HEK293 (cell line): ENCODE data around the gene SHISAL1.

Experiments
- GFI1B ChIP-seq: fragments of 450-650 bp; formaldehyde crosslinking; IDR thresholded peaks from 2 replicates; pipeline ENCODE4 v1.5.1; 2016; ENCODE audit warnings: missing biosample characterization, missing genetic modification characterization
- GLIS1 ChIP-seq: fragments of 450-650 bp; formaldehyde crosslinking; IDR thresholded peaks from 2 replicates; pipeline ENCODE4 v1.5.1; 2016; ENCODE audit warnings: missing biosample characterization, missing genetic modification characterization
- HOXA7 ChIP-seq: sonication (generic); formaldehyde crosslinking; IDR thresholded peaks from 2 replicates; pipeline ENCODE4 v1.8.1; 2022; ENCODE audit warnings: missing genetic modification reagents, borderline replicate concordance
- HOXD13 ChIP-seq: sonication (generic); formaldehyde crosslinking; IDR thresholded peaks from 2 replicates; pipeline ENCODE4 v1.8.0; 2022; ENCODE audit warnings: missing genetic modification reagents, borderline replicate concordance
- INSM2 ChIP-seq: fragments of 450-650 bp; formaldehyde crosslinking; IDR thresholded peaks from 2 replicates; pipeline ENCODE4 v1.5.1; 2016; ENCODE audit warnings: missing biosample characterization, missing genetic modification characterization
- PATZ1 ChIP-seq: fragments of 450-650 bp; formaldehyde crosslinking; IDR thresholded peaks from 2 replicates; pipeline ENCODE4 v1.5.1; 2016; ENCODE audit warnings: missing biosample characterization, missing genetic modification characterization
- PRDM2 ChIP-seq: fragments of 450-650 bp; formaldehyde crosslinking; IDR thresholded peaks from 2 replicates; pipeline ENCODE4 v1.5.1; 2016; ENCODE audit warnings: missing biosample characterization, missing genetic modification characterization, borderline replicate concordance
- RBAK ChIP-seq: fragments of 450-650 bp; formaldehyde crosslinking; IDR thresholded peaks from 2 replicates; pipeline ENCODE4 v1.5.1; 2016; ENCODE audit warnings: missing biosample characterization, missing genetic modification characterization
- ZIC2 ChIP-seq: fragments of 450-650 bp; formaldehyde crosslinking; IDR thresholded peaks from 2 replicates; pipeline ENCODE4 v1.5.1; 2016; ENCODE audit warnings: missing biosample characterization, missing genetic modification characterization
- ZNF10 ChIP-seq: fragments of 450-650 bp; formaldehyde crosslinking; IDR thresholded peaks from 2 replicates; pipeline ENCODE4 v1.5.1; 2017; ENCODE audit warnings: missing biosample characterization, missing genetic modification characterization
- ZNF148 ChIP-seq: fragments of 450-650 bp; formaldehyde crosslinking; IDR thresholded peaks from 2 replicates; pipeline ENCODE4 v1.5.0; 2017; ENCODE audit warnings: missing biosample characterization, missing genetic modification characterization, borderline replicate concordance
- ZNF175 ChIP-seq: fragments of 450-650 bp; formaldehyde crosslinking; IDR thresholded peaks from 2 replicates; pipeline ENCODE4 v1.5.1; 2016; ENCODE audit warnings: missing biosample characterization, missing genetic modification characterization
- ZNF19 ChIP-seq: fragments of 450-650 bp; formaldehyde crosslinking; IDR thresholded peaks from 2 replicates; pipeline ENCODE4; 2016; ENCODE audit warnings: missing biosample characterization, missing genetic modification characterization, low read depth
- ZNF26 ChIP-seq: fragments of 450-650 bp; formaldehyde crosslinking; IDR thresholded peaks from 2 replicates; pipeline ENCODE4 v1.5.1; 2016; ENCODE audit warnings: missing biosample characterization, missing genetic modification characterization
- ZNF266 ChIP-seq: fragments of 450-650 bp; formaldehyde crosslinking; IDR thresholded peaks from 2 replicates; pipeline ENCODE4 v1.5.1; 2016; ENCODE audit warnings: missing biosample characterization, missing genetic modification characterization, low read depth
- ZNF37A ChIP-seq: fragments of 450-650 bp; IDR thresholded peaks from 2 replicates; pipeline ENCODE4 v1.5.1; 2018; ENCODE audit warnings: missing biosample characterization, missing genetic modification characterization
- ZNF394 ChIP-seq: fragments of 450-650 bp; formaldehyde crosslinking; IDR thresholded peaks from 2 replicates; pipeline ENCODE4 v1.5.1; 2016; ENCODE audit warnings: missing biosample characterization, missing genetic modification characterization, mild to moderate bottlenecking, moderate library complexity, borderline replicate concordance
- ZNF449 ChIP-seq: fragments of 450-650 bp; formaldehyde crosslinking; IDR thresholded peaks from 2 replicates; pipeline ENCODE4 v1.5.1; 2017; ENCODE audit warnings: missing biosample characterization, mild to moderate bottlenecking, missing genetic modification characterization, moderate library complexity
- ZNF473 ChIP-seq: fragments of 450-650 bp; formaldehyde crosslinking; IDR thresholded peaks from 2 replicates; pipeline ENCODE4 v1.5.1; 2017; ENCODE audit warnings: missing biosample characterization, missing genetic modification characterization
- ZNF521 ChIP-seq: fragments of 450-650 bp; formaldehyde crosslinking; IDR thresholded peaks from 2 replicates; pipeline ENCODE4 v1.5.1; 2017; ENCODE audit warnings: missing biosample characterization, mild to moderate bottlenecking, missing genetic modification characterization
- ZNF529 ChIP-seq: fragments of 450-650 bp; formaldehyde crosslinking; IDR thresholded peaks from 2 replicates; pipeline ENCODE4 v1.5.1; 2017; ENCODE audit warnings: missing genetic modification characterization, missing biosample characterization; ENCODE audit not compliant: insufficient replicate concordance
- ZNF596 ChIP-seq: fragments of 450-650 bp; IDR thresholded peaks from 2 replicates; pipeline ENCODE4 v1.5.0; 2018; ENCODE audit warnings: missing biosample characterization, mild to moderate bottlenecking, missing genetic modification characterization, moderate library complexity
- ZNF707 ChIP-seq: fragments of 450-650 bp; formaldehyde crosslinking; IDR thresholded peaks from 2 replicates; pipeline ENCODE4 v1.5.1; 2016; ENCODE audit warnings: missing biosample characterization, missing genetic modification characterization
- ZNF776 ChIP-seq: fragments of 450-650 bp; formaldehyde crosslinking; IDR thresholded peaks from 2 replicates; pipeline ENCODE4 v1.5.0; 2017; ENCODE audit warnings: missing biosample characterization, missing genetic modification characterization, borderline replicate concordance
- ZXDB ChIP-seq: fragments of 450-650 bp; formaldehyde crosslinking; IDR thresholded peaks from 2 replicates; pipeline ENCODE4 v1.5.1; 2016; ENCODE audit warnings: missing biosample characterization, missing genetic modification characterization

SHISAL1 gene

GRCh38 chr22:44351685-44352377 lies 39.1 kb upstream of the SHISAL1 start (continued):
- TF ChIP-seq ZNF148 (tag by site-specific recombination) (no peak), ZNF19 (tag by site-specific recombination) (no peak), ZNF10 (tag by site-specific recombination) (no peak), INSM2 (tag by site-specific recombination) (peak; percentile 73), ZNF529 (tag by site-specific recombination) (no peak), ZIC2 (tag by site-specific recombination) (peak; percentile 71), ZNF449 (no peak), HOXD13 (CRISPR knock-in tag) (no peak), ZNF266 (tag by site-specific recombination) (no peak), ZNF175 (tag by site-specific recombination) (no peak), ZXDB (tag by site-specific recombination) (no peak), ZNF473 (tag by site-specific recombination) (no peak), RBAK (tag by site-specific recombination) (no peak), PRDM2 (tag by site-specific recombination) (no peak), ZNF776 (tag by site-specific recombination) (no peak), GLIS1 (tag by site-specific recombination) (peak; percentile 77), ZNF596 (tag by site-specific recombination) (no peak), ZNF37A (tag by site-specific recombination) (no peak), ZNF394 (tag by site-specific recombination) (no peak), GFI1B (tag by site-specific recombination) (no peak), ZNF521 (no peak), ZNF707 (tag by site-specific recombination) (no peak), ZNF26 (tag by site-specific recombination) (no peak), PATZ1 (tag by site-specific recombination) (peak; percentile 91), HOXA7 (no peak)
